Measurements from ENCODE around the gene GNG12. TPM values are rescaled to one million over a fixed set of nuclear protein-coding genes. Genes with fewer than 3 reads are reported as not detected.

The GNG12 gene
- total and polyA plus RNA-seq, 9 of the 15 experiments (the other 6 are each of a cell fraction or from before 2014, with no cell fraction given) = 2.6 to 6.0 (median 4.1) TPM

GRCh38 chr1:67846538-67846937, 13.3 kb upstream of the GNG12 start (continued):
- TF ChIP-seq ZNF121 (CRISPR knock-in tag; conservative IDR thresholded peaks at IDR 0.05) (no peak), XRCC4 (IDR thresholded peaks at IDR 0.05; ENCODE audit: extremely low read depth, insufficient read depth, insufficient read length) (no peak), FOS (IDR thresholded peaks at IDR 0.05; ENCODE audit: extremely low read depth, insufficient read length) (no peak)

GRCh38 chr1:67844988-67845387, 11.7 kb upstream of the GNG12 start:
- no peak for FAIRE-seq
- 13% methylated on average over 1 of the region's 1 CpG for WGBS (ENCODE audit: insufficient coverage, low coverage, missing lambda C conversion rate)

More at GRCh38 chr1:67844988-67845387, 11.7 kb upstream of the GNG12 start:
- Histone ChIP-seq H3K9me1 (ENCODE audit: control insufficient read depth, insufficient read depth, low read length) (no peaks in the 10 kb centered on the region), H3K9ac (ENCODE audit: insufficient read depth in 1 of 2, low read depth in 2 of 2, low read length in 2 of 2) (no peak overlapping the region), H3K27me3 (ENCODE audit: control insufficient read depth in 2 of 2, insufficient read depth in 2 of 2, low read length in 2 of 2) (peaks cover 0 to 4% of the 10 kb centered on the region in 2 experiments; a peak in 1 of 5 replicates), H3K27ac (ENCODE audit: extremely low read depth, low read depth, low read length) (no peak overlapping the region), H3K36me3 (ENCODE audit: control insufficient read depth, insufficient read depth, low read length) (no peaks in the 10 kb centered on the region), H3K79me2 (ENCODE audit: control insufficient read depth, insufficient read depth, low read length) (no peaks in the 10 kb centered on the region), H3K4me3 (no peak overlapping the region), H2AFZ (ENCODE audit: low read depth, low read length) (no peak overlapping the region), H3K4me1 (replicated peaks in 1 of 2; ENCODE audit: control insufficient read depth in 2 of 2, insufficient read depth in 2 of 2, low read length in 2 of 2) (no peaks in the 10 kb centered on the region), H3K9me3 (replicated peaks; ENCODE audit: control insufficient read depth, insufficient read depth, low read depth, low read length) (no peaks in the 10 kb centered on the region), H4K20me1 (replicated peaks; ENCODE audit: control insufficient read depth, insufficient read depth, low read length) (no peaks in the 10 kb centered on the region), H3K4me2 (ENCODE audit: insufficient read depth, low read length) (no peak overlapping the region)
- TF ChIP-seq CTCF (IDR thresholded peaks at IDR 0.05 in 2 of 3, conservative IDR thresholded peaks at IDR 0.05 in 1 of 3; ENCODE audit: insufficient read depth in 2 of 3, low read depth in 1 of 3, low read length in 3 of 3) (no peak), EZH2 (IDR thresholded peaks at IDR 0.05; ENCODE audit: borderline replicate concordance, low read depth, low read length) (no peak), ZNF583 (CRISPR knock-in tag; IDR thresholded peaks at IDR 0.05) (no peak), ILF3 (IDR thresholded peaks at IDR 0.05; ENCODE audit: borderline replicate concordance) (no peak), ZNF232 (CRISPR knock-in tag; IDR thresholded peaks at IDR 0.05) (no peak), PHTF2 (CRISPR knock-in tag; IDR thresholded peaks at IDR 0.05) (no peak), SAFB (IDR thresholded peaks at IDR 0.05; ENCODE audit: borderline replicate concordance, low read depth, low read length) (no peak), E2F3 (CRISPR knock-in tag; IDR thresholded peaks at IDR 0.05) (no peak)
- intact Hi-C loops (cut with micrococcal nuclease) (no loop called here), in situ Hi-C loops (cut with MboI) (no loop called here)
- POLR2A ChIA-PET = interaction anchor here (0.8 to 1.0 kb wide), 2 partner anchors 15 to 19 kb away, joined by 3 to 4 read pairs; no protein-coding TSS in a partner anchor
- no TSS peak for BruUV-seq (replicated peaks)
- ATAC-seq (no peak), DNase-seq (ENCODE audit: extremely low read depth in 1 of 4, low spot score in 3 of 4) (no peak)
- CTCF ChIA-PET (ENCODE audit: low intra/inter-chr PET ratio) = no interaction called here

Measured in K562 (cell line).